ENCODE data around the gene NDUFAF2. TPM values are rescaled to one million over a fixed set of nuclear protein-coding genes. Genes with fewer than 3 reads are reported as not detected.

NDUFAF2 gene
- total RNA-seq, 1 donor from 2014 or later: 13.9 TPM

DNA sequence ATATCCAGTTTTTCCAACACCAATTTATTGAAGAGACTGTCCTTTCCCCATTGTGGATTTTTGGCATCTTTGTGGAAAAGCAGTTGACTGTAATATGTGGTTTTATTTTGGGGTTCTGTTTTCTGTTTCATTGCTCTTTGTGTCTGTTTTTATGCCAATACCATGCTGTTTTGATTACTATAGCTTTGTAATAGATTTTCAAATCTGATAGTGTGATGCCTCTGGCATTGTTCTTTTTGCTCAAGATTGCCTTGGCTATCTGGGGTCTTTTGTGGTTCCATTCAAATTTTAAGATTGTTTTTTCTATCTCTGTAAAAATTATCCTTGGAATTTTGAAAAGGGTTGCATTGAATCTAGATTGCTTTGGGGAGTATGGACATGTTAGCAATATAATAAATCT, 99.5 kb downstream of the NDUFAF2 start:
- Mint-ChIP-seq H3K4me3 (ENCODE audit: unreplicated experiment) (no peak overlapping the region), H3K27me3 (ENCODE audit: unreplicated experiment) (peaks cover 2% of the 10 kb centered on the region), H3K36me3 (ENCODE audit: low read depth, unreplicated experiment) (no peaks in the 10 kb centered on the region), H3K9me3 (ENCODE audit: unreplicated experiment) (no peaks in the 10 kb centered on the region), H3K27ac (ENCODE audit: unreplicated experiment) (no peak overlapping the region), H3K4me1 (ENCODE audit: unreplicated experiment) (no peaks in the 10 kb centered on the region)
- TF ChIP-seq, protein P1, sequence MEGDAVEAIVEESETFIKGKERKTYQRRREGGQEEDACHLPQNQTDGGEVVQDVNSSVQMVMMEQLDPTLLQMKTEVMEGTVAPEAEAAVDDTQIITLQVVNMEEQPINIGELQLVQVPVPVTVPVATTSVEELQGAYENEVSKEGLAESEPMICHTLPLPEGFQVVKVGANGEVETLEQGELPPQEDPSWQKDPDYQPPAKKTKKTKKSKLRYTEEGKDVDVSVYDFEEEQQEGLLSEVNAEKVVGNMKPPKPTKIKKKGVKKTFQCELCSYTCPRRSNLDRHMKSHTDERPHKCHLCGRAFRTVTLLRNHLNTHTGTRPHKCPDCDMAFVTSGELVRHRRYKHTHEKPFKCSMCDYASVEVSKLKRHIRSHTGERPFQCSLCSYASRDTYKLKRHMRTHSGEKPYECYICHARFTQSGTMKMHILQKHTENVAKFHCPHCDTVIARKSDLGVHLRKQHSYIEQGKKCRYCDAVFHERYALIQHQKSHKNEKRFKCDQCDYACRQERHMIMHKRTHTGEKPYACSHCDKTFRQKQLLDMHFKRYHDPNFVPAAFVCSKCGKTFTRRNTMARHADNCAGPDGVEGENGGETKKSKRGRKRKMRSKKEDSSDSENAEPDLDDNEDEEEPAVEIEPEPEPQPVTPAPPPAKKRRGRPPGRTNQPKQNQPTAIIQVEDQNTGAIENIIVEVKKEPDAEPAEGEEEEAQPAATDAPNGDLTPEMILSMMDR (IDR thresholded peaks at IDR 0.05; ENCODE audit: unreplicated experiment): no peak
- DNase-seq (ENCODE audit: low spot score): no peak

DNA sequence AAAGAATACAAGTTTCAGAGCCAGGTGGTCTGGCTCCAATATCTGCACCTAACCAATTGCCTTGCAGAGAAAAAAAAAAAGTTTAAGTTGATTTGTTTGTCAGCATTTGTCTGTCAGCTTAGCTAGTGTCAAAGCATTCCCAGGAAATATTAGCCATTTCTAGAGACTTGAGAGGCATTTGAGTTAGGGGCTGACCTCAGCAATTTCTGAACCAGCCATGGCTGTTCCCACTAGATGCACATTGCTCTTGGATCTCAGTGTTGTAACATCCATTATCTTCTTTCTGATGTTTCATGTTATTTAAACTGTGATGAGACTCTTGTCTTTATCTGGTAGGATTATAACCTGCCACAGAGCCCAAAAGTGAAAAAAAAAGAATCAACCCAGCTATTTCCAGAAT, 102.3 kb downstream of the NDUFAF2 start:
- Mint-ChIP-seq H3K4me3 (ENCODE audit: unreplicated experiment) (no peak overlapping the region), H3K4me1 (ENCODE audit: unreplicated experiment) (no peaks in the 10 kb centered on the region), H3K27me3 (ENCODE audit: unreplicated experiment) (peaks cover 2% of the 10 kb centered on the region), H3K27ac (ENCODE audit: unreplicated experiment) (no peak overlapping the region), H3K36me3 (ENCODE audit: low read depth, unreplicated experiment) (no peaks in the 10 kb centered on the region), H3K9me3 (ENCODE audit: unreplicated experiment) (no peaks in the 10 kb centered on the region)
- DNase-seq (ENCODE audit: low spot score): no peak
- TF ChIP-seq, protein P1 (IDR thresholded peaks at IDR 0.05; ENCODE audit: unreplicated experiment): no peak

DNA sequence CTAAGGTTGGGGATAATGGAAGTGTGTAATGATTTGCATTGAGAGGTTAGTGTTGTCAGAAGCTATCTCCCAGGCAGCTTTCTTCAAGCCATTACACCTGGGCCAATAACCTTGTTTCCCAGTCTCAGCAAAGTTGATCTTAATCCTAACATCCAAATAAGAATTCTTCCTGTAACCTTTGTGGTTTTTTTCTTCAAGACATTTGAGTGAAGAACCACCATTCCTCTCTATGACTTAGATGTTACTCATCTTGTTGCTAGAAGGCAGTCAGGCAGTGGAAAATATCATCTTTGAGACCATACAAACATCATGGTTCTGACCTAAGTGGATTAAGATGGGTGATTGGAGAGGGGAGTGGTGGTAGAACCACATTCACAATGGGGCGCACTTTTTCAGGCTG, 103.5 kb downstream of the NDUFAF2 start:
- TF ChIP-seq, protein P1 (IDR thresholded peaks at IDR 0.05; ENCODE audit: unreplicated experiment): no peak
- H3K9me3 Mint-ChIP-seq (ENCODE audit: unreplicated experiment): no peaks in the 10 kb centered on the region
- H3K36me3 Mint-ChIP-seq (ENCODE audit: low read depth, unreplicated experiment): no peaks in the 10 kb centered on the region
- H3K27ac Mint-ChIP-seq (ENCODE audit: unreplicated experiment): no peak overlapping the region
- DNase-seq (ENCODE audit: low spot score): no peak
- H3K27me3 Mint-ChIP-seq (ENCODE audit: unreplicated experiment): peaks cover 2% of the 10 kb centered on the region
- no peaks in the 10 kb centered on the region for H3K4me1 Mint-ChIP-seq (ENCODE audit: unreplicated experiment)
- H3K4me3 Mint-ChIP-seq (ENCODE audit: unreplicated experiment): no peak overlapping the region

DNA sequence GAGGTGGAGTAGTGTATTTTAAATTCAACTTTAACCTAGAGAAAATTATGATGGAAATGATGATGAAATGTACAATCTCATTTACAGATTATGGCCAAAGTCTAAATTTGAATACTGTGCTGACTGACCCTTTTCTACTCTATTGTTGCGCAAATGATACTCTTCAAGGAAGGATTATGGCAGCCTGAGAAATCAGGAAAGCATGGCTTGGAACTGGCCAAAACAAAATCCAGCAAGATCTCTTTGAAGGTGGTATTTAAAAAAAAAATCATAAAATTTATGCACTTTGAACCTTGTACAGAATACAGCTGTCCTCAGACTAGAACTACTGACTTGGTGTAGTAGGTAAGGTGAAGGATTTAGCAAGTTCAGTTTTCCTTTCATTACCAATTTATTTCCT, 105.3 kb downstream of the NDUFAF2 start:
- no peak for DNase-seq (ENCODE audit: low spot score)
- Mint-ChIP-seq H3K36me3 (ENCODE audit: low read depth, unreplicated experiment) (no peaks in the 10 kb centered on the region), H3K4me3 (ENCODE audit: unreplicated experiment) (no peak overlapping the region), H3K27me3 (ENCODE audit: unreplicated experiment) (peaks cover 2% of the 10 kb centered on the region), H3K27ac (ENCODE audit: unreplicated experiment) (no peak overlapping the region), H3K4me1 (ENCODE audit: unreplicated experiment) (no peaks in the 10 kb centered on the region), H3K9me3 (ENCODE audit: unreplicated experiment) (no peaks in the 10 kb centered on the region)
- TF ChIP-seq, protein P1 (IDR thresholded peaks at IDR 0.05; ENCODE audit: unreplicated experiment): no peak

DNA sequence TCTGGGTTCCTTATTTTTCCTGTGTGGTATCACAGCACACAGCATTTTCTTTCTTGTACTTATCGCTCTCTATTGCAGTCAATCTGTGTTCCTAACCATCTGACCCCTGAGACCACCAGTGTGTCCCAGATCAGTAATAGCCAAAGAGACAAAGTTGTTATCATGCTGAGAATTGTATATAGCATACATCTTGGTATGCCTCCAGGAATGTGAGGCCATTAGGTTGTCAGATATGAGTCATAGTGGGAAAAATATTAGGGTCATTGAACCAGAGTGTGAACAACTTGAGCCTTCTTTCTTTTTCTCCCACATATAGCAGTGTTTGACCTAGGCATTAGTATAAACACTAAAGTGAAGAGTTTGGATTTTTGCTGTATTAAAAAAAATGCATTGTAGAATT, 106.3 kb downstream of the NDUFAF2 start:
- TF ChIP-seq, protein P1 (IDR thresholded peaks at IDR 0.05; ENCODE audit: unreplicated experiment): no peak
- no peak overlapping the region for H3K27ac Mint-ChIP-seq (ENCODE audit: unreplicated experiment)
- H3K27me3 Mint-ChIP-seq (ENCODE audit: unreplicated experiment): no peaks in the 10 kb centered on the region
- H3K4me3 Mint-ChIP-seq (ENCODE audit: unreplicated experiment): no peak overlapping the region
- no peaks in the 10 kb centered on the region for H3K9me3 Mint-ChIP-seq (ENCODE audit: unreplicated experiment)
- no peaks in the 10 kb centered on the region for H3K4me1 Mint-ChIP-seq (ENCODE audit: unreplicated experiment)
- no peak for DNase-seq (ENCODE audit: low spot score)
- no peaks in the 10 kb centered on the region for H3K36me3 Mint-ChIP-seq (ENCODE audit: low read depth, unreplicated experiment)

Data from endothelial cell (in vitro differentiated cells).